ENCODE data around the gene COQ9.

Gene COQ9

DNA sequence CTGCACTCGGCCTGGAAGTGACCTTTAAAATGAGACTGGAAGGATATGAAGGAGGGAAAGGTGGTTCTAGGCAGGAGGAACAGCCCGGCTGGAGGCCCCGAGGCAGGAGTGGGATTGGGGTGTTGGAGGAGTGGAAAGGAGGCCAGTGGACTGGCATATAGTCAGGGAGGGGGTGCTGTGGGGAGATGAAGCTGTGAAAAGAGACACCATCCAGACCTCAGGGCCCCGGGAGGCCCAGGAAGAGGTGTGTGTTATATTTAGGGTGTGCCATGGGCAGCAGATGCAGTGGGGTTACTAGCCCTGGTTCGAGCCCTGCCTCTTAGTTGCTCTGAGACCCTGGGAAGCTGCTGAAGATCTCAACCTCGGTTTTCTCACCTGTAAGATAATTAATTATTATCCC, 57.9 kb downstream of the COQ9 start:
- DNase-seq: no peak
- Histone ChIP-seq H3K9me3 (ENCODE audit: severe bottlenecking) (no peaks in the 10 kb centered on the region), H3K27me3 (ENCODE audit: insufficient read depth, low read depth, severe bottlenecking) (no peaks in the 10 kb centered on the region), H3K4me3 (ENCODE audit: low read depth, low read length) (no peak overlapping the region), H3K36me3 (no peaks in the 10 kb centered on the region), H3K27ac (peak overlapping the region; percentile 28)
- TF ChIP-seq, protein P1, sequence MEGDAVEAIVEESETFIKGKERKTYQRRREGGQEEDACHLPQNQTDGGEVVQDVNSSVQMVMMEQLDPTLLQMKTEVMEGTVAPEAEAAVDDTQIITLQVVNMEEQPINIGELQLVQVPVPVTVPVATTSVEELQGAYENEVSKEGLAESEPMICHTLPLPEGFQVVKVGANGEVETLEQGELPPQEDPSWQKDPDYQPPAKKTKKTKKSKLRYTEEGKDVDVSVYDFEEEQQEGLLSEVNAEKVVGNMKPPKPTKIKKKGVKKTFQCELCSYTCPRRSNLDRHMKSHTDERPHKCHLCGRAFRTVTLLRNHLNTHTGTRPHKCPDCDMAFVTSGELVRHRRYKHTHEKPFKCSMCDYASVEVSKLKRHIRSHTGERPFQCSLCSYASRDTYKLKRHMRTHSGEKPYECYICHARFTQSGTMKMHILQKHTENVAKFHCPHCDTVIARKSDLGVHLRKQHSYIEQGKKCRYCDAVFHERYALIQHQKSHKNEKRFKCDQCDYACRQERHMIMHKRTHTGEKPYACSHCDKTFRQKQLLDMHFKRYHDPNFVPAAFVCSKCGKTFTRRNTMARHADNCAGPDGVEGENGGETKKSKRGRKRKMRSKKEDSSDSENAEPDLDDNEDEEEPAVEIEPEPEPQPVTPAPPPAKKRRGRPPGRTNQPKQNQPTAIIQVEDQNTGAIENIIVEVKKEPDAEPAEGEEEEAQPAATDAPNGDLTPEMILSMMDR (IDR thresholded peaks at IDR 0.05; ENCODE audit: low read depth, low read length): no peak

DNA sequence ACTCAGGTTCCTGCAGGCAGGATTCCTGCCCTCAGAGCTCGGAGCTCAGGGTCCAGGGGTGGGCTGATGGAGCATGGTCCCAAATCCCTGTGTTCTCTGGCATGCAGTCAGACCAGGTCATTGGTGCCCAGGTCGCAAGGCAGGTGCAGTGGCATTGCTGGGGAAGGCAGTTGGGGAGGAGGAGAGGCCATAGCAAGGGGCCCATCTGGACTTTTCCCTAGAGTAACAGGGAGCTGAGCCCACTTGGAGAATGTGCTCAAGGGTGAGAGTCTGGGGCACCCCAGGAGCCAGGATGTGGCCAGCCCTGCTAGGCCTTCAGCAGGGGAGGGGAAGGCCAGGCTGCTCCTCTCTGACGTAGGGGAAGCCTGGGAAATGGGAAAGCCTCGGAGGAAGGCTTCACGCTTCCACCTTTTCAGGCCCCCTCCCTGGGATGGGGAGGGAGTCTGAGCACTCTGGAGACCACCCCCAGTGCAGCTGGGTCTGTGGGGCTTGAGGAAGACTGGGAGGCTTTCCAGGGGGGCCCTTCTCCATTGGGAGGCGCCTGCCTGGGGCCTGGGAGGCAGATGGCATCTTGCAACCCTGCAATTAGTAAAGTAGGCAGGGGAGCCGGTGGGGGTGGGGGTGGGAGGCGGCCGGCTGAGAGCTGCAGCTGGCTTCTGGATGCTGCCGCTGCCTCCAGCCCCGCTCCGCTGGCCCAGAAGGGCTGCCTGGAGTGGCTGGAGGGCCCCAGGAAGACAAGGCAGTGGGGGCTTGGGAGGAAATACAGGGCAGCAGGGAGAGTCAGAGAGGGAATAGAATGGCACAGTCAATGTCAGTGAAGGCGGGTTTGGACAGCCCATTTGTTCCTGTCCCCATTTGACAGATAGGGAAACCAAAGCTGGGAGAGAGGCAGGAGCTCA, 60.1 kb downstream of the COQ9 start:
- Histone ChIP-seq H3K36me3 (no peaks in the 10 kb centered on the region), H3K4me3 (ENCODE audit: low read depth, low read length) (no peak overlapping the region), H3K27ac (peak overlapping the region; percentile 83), H3K27me3 (ENCODE audit: insufficient read depth, low read depth, severe bottlenecking) (no peaks in the 10 kb centered on the region), H3K9me3 (ENCODE audit: severe bottlenecking) (no peaks in the 10 kb centered on the region)
- TF ChIP-seq, protein P1 (IDR thresholded peaks at IDR 0.05; ENCODE audit: low read depth, low read length): no peak
- DNase-seq: peak; percentile 44

DNA sequence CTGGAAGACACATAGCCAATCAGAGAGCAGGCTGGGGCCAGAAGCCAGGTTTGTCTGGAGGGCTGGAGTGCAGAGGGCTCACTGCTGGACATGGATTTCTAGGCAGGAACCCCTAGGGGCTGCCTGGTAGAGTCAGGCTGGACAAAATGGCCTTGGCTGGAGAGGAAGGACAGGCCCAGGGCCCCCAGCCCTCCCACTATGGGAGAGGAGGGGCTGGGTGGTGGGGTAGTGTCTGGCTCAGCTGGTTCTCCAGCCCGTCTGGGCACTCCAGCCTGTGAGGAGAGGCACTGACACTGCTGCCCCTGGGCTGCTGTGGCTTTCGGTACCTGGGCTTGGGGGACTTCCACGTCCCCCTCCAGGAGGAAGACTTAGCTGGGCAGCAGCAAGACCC, 60.8 kb downstream of the COQ9 start:
- Histone ChIP-seq H3K36me3 (no peaks in the 10 kb centered on the region), H3K27me3 (ENCODE audit: insufficient read depth, low read depth, severe bottlenecking) (no peaks in the 10 kb centered on the region), H3K4me3 (ENCODE audit: low read depth, low read length) (no peak overlapping the region), H3K27ac (peak overlapping the region; percentile 83), H3K9me3 (ENCODE audit: severe bottlenecking) (no peaks in the 10 kb centered on the region)
- TF ChIP-seq, protein P1 (IDR thresholded peaks at IDR 0.05; ENCODE audit: low read depth, low read length): no peak
- no peak for DNase-seq

DNA sequence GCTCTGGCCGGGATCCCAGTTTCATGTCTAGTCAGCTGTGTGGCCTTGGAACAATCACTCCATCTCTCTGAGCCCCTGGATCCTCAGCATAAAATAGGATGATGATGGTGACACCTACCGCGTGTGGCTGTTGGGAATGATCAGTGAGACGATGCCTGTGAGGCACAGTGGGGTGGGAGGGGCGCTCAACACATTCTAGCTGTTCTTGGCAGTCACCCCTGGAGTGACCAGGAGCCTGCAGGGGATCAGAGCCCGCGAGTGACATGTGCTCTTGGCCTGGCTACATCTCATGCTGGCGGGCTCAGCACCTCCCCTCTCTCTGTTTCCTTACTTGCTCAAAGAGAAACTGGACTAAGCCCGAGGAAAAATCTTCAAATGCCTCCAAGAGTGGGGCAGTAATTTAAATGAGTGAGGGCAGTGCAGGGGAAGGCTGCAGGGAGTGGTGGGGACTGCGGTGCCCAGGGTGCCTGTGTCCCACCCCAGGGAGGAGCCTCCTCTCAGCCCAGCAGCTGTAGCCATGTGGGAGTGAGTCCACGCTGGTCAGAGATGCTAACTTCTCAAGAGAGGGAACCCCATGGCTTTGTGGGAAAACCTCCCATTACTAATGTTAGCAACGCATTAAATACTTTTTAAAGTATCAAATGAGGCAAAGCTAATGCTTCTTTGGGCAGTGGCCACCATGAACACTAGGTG, 62.1 kb downstream of the COQ9 start:
- H3K27me3 ChIP-seq (ENCODE audit: insufficient read depth, low read depth, severe bottlenecking): no peaks in the 10 kb centered on the region
- TF ChIP-seq, protein P1 (IDR thresholded peaks at IDR 0.05; ENCODE audit: low read depth, low read length): no peak
- H3K9me3 ChIP-seq (ENCODE audit: severe bottlenecking): no peaks in the 10 kb centered on the region
- H3K27ac ChIP-seq: peak overlapping the region; percentile 48; the same call in 1 of the 2 replicates
- no peak for DNase-seq
- no peaks in the 10 kb centered on the region for H3K36me3 ChIP-seq
- no peak overlapping the region for H3K4me3 ChIP-seq (ENCODE audit: low read depth, low read length)

DNA sequence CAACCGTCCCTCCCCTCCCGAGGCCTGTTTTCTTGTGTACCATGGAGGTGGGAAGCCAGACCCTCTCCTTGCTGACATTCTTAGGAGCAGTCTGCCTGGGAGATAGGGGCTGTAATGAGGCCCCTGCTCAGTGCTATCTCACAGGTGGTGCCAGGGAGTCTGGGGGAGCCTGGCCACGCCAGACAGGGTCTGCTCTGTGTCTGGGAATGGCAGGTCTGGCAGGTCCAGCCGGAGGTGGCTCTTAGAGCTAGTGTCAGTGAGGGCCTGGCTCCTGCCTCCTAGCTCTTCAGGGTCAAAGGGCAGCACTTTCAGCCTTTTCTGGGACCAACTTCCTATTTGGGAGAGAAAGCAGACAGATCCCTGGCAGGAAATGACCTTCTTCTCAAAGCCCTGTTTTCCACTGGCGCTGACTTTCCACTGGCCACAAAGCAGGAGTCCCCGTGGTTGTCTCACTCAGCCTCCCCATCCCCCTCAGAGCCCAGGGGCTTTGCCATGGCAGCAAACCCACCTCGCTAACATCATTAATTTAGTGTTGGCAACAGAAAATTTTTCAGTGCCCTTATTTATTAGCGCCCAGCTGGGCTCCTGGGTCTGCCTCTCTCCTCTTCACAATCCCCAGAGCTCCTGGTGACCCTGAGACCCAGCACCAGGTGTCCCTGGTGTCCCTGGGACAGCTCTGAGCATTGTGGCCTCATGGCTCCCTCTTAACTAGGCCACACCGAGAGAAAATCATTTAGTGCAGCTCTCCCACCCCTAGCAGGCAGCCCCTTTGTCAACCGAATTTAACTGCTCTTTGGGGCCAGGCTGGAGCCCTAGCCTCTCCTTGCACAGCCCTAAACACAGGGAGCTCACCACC, 63.0 kb downstream of the COQ9 start:
- peak overlapping the region; percentile 48 for H3K27ac ChIP-seq
- H3K9me3 ChIP-seq (ENCODE audit: severe bottlenecking): no peaks in the 10 kb centered on the region
- no peak for DNase-seq
- TF ChIP-seq, protein P1 (IDR thresholded peaks at IDR 0.05; ENCODE audit: low read depth, low read length): no peak
- H3K36me3 ChIP-seq: no peaks in the 10 kb centered on the region
- H3K27me3 ChIP-seq (ENCODE audit: insufficient read depth, low read depth, severe bottlenecking): no peaks in the 10 kb centered on the region
- H3K4me3 ChIP-seq (ENCODE audit: low read depth, low read length): no peak overlapping the region

All from WERI-Rb-1 (cell line).